HCT116 (cell line): Measurements from ENCODE around the gene GLMP. TPM values are rescaled to one million over a fixed set of nuclear protein-coding genes. Genes with fewer than 3 reads are reported as not detected.

Source experiments
- ATAC-seq: fragments of 200-7000 bp; cut with Tn5 transposase; 2 replicates; pipeline ENCODE4 v1.9.1; 2020; ENCODE audit warnings: mild to moderate bottlenecking, moderate library complexity
- BruUV-seq: library from RNA; stranded (reverse); fragments of 400-500 nt; replicated peaks from 2 replicates; lab custom pipeline; 2021; lab: Mats Ljungman, UMichigan
- CTCF ChIA-PET: fragments of 300-600 bp; sonication (Branson Sonifier 250); formaldehyde crosslinking; loops from one replicate; lab custom pipeline; 2021; ENCODE audit warnings: antibody characterized with exemption; lab: Charles Lee
- POLR2A ChIA-PET: fragments of 300-600, 350-600 bp; sonication (Branson Sonifier 250); formaldehyde crosslinking; loops from one replicate; lab custom pipeline; 2021; ENCODE audit warnings: antibody characterized with exemption; lab: Charles Lee
- RAD21 ChIA-PET, 2 experiments: fragments of 300-600 bp; sonication (Branson Sonifier 250); formaldehyde crosslinking; loops; one replicate each; lab custom pipeline; 2023; ENCODE audit warnings: low total read pairs in 2 of 2; ENCODE audit not compliant: uncharacterized antibody in 2 of 2, unreplicated experiment in 2 of 2, low non-redundant PET in 1 of 2; lab: Charles Lee
- DNase-seq: peaks from one replicate; pipeline ENCODE4 v3.0.0-alpha.2; 2010; ENCODE audit warnings: low read depth, low spot score
- H2AFZ ChIP-seq: fragments of 200-600 bp; shearing (Covaris generic), sonication (generic); 2 replicates; pipeline ENCODE4 v1.6.1; 2017; ENCODE audit warnings: low read depth, mixed run types, mixed read lengths, antibody characterized with exemption, low read length; ENCODE audit not compliant: poor library complexity, severe bottlenecking
- H3K27ac ChIP-seq: 2 replicates; pipeline ENCODE4 v1.5.1; 2012; ENCODE audit warnings: low read depth, low read length
- H3K27me3 ChIP-seq: fragments of 200-600 bp; sonication (generic); 2 replicates; pipeline ENCODE4 v1.6.1; 2016; ENCODE audit warnings: mixed run types, low read length, mixed read lengths; ENCODE audit not compliant: insufficient read depth
- H3K36me3 ChIP-seq, 2 experiments: fragments of 200-500 bp in 1 of 2; fragments of 200-600 bp in 1 of 2; sonication (Bioruptor generic) in 1 of 2; sonication (generic) in 1 of 2; 2 replicates each; pipeline versions ENCODE4 v1.5.1 to v1.6.1; 2014 to 2016; ENCODE audit warnings: low read length in 2 of 2, inconsistent platforms in 1 of 2, mixed read lengths in 1 of 2, mixed run types in 1 of 2; ENCODE audit not compliant: insufficient read depth in 2 of 2, control insufficient read depth in 1 of 2
- H3K4me1 ChIP-seq, 2 experiments: fragments of 200-600 bp in 1 of 2; sonication (generic) in 1 of 2; 2 replicates each; pipeline versions ENCODE4 v1.5.1 to v1.6.1; 2012 to 2017; ENCODE audit warnings: low read length in 2 of 2, inconsistent platforms in 1 of 2, mild to moderate bottlenecking in 1 of 2, mixed read lengths in 1 of 2, mixed run types in 1 of 2, moderate library complexity in 1 of 2; ENCODE audit not compliant: insufficient read depth in 2 of 2, control insufficient read depth in 1 of 2
- H3K4me2 ChIP-seq: fragments of 200-600 bp; sonication (generic); 2 replicates; pipeline ENCODE4 v1.6.1; 2017; ENCODE audit warnings: mixed run types, low read length, mixed read lengths
- H3K4me3 ChIP-seq, 2 experiments: fragments of 200-600 bp in 1 of 2; sonication (generic) in 1 of 2; replicated peaks in 1 of 2; 2 replicates each; pipeline ENCODE4 v1.5.1; 2011 to 2016; ENCODE audit warnings: low read length in 2 of 2, control low read depth in 1 of 2, low read depth in 1 of 2, mild to moderate bottlenecking in 1 of 2, mixed read lengths in 1 of 2, mixed run types in 1 of 2
- H3K79me2 ChIP-seq: fragments of 200-600 bp; sonication (generic); 2 replicates; pipeline ENCODE4 v1.6.1; 2017; ENCODE audit warnings: mild to moderate bottlenecking, mixed run types, low read length, moderate library complexity, mixed read lengths; ENCODE audit not compliant: insufficient read depth
- H3K9ac ChIP-seq: fragments of 200-600 bp; sonication (generic); 2 replicates; pipeline ENCODE4 v1.6.1; 2016; ENCODE audit warnings: low read length, mixed read lengths
- H3K9me2 ChIP-seq: fragments of 200-600 bp; sonication (generic), shearing (Covaris generic); 2 replicates; pipeline ENCODE4 v1.6.1; 2017; ENCODE audit warnings: mixed run types, mild to moderate bottlenecking, moderate library complexity; ENCODE audit not compliant: insufficient read depth
- H3K9me3 ChIP-seq, 2 experiments: fragments of 200-500 bp in 1 of 2; fragments of 200-600 bp in 1 of 2; sonication (Bioruptor generic) in 1 of 2; sonication (generic) in 1 of 2; 2 replicates each; pipeline ENCODE4 v1.6.1; 2014 to 2017; ENCODE audit warnings: low read length in 2 of 2, mixed read lengths in 2 of 2, inconsistent platforms in 1 of 2, low read depth in 1 of 2, mild to moderate bottlenecking in 1 of 2, mixed run types in 1 of 2, moderate library complexity in 1 of 2; ENCODE audit not compliant: control insufficient read depth in 1 of 2, insufficient read depth in 1 of 2
- H4K20me1 ChIP-seq: fragments of 200-600 bp; sonication (generic), shearing (Covaris generic); 2 replicates; pipeline ENCODE4 v1.6.1; 2017; ENCODE audit warnings: mixed run types, mild to moderate bottlenecking, moderate library complexity; ENCODE audit not compliant: insufficient read depth
- ATF3 ChIP-seq: IDR thresholded peaks from 2 replicates; pipeline ENCODE4 v1.6.1; 2012
- CBX3 ChIP-seq: IDR thresholded peaks from 2 replicates; pipeline ENCODE4 v1.6.1; 2012; ENCODE audit warnings: low read depth
- CTCF ChIP-seq, 3 experiments: fragments of 200-600 bp in 1 of 3; sonication (generic) in 1 of 3; IDR thresholded peaks in 2 of 3; conservative IDR thresholded peaks in 1 of 3; 2 replicates each; pipeline ENCODE4 v1.5.1; 2012 to 2017; ENCODE audit warnings: low read depth in 2 of 3, low read length in 2 of 3, antibody characterized with exemption in 1 of 3, borderline replicate concordance in 1 of 3, control low read depth in 1 of 3, mild to moderate bottlenecking in 1 of 3, mixed read lengths in 1 of 3, mixed run types in 1 of 3, moderate library complexity in 1 of 3; ENCODE audit not compliant: insufficient read depth in 1 of 3
- EGR1 ChIP-seq: IDR thresholded peaks from 2 replicates; pipeline ENCODE4 v1.6.1; 2012; ENCODE audit warnings: low read depth
- ELF1 ChIP-seq: IDR thresholded peaks from 2 replicates; pipeline ENCODE4 v1.6.1; 2012; ENCODE audit warnings: low read depth, borderline replicate concordance
- EZH2 ChIP-seq: fragments of 200-600 bp; sonication (generic); IDR thresholded peaks from 2 replicates; pipeline ENCODE4 v1.6.1; 2017; ENCODE audit warnings: antibody characterized with exemption, mixed run types
- EZH2phosphoT487 ChIP-seq: fragments of 200-600 bp; IDR thresholded peaks from 2 replicates; pipeline ENCODE4 v1.6.1; 2018; ENCODE audit warnings: antibody characterized with exemption, borderline replicate concordance
- FOSL1 ChIP-seq: IDR thresholded peaks from 2 replicates; pipeline ENCODE4 v1.6.1; 2012; ENCODE audit warnings: low read depth
- JUND ChIP-seq: IDR thresholded peaks from 2 replicates; pipeline ENCODE4 v1.6.1; 2012
- MAX ChIP-seq: IDR thresholded peaks from 2 replicates; pipeline ENCODE4 v1.6.1; 2012
- POLR2AphosphoS5 ChIP-seq: IDR thresholded peaks from 2 replicates; pipeline ENCODE4 v1.6.1; 2011; ENCODE audit warnings: mild to moderate bottlenecking, low read depth, low read length, moderate library complexity
- RAD21 ChIP-seq: IDR thresholded peaks from 2 replicates; pipeline ENCODE4 v1.6.1; 2012; ENCODE audit warnings: low read depth, mild to moderate bottlenecking
- SP1 ChIP-seq: IDR thresholded peaks from 2 replicates; pipeline ENCODE4 v1.6.1; 2012; ENCODE audit warnings: low read depth
- ZBTB33 ChIP-seq: IDR thresholded peaks from 2 replicates; pipeline ENCODE4 v1.6.1; 2011; ENCODE audit warnings: mild to moderate bottlenecking, low read length, moderate library complexity; ENCODE audit not compliant: insufficient replicate concordance; ENCODE audit errors: extremely low read depth
- intact Hi-C: fragments of 100-400 bp; cut with micrococcal nuclease; formaldehyde crosslinking; loops from 2 replicates; pipeline ENCODE4 v1.10.0; 2022
- total RNA-seq: library from RNA; stranded (reverse); gene quantifications from one replicate; pipeline ENCODE4 v1.2.1, GENCODE V29; 2021; ENCODE audit not compliant: unreplicated experiment

The GLMP gene
- total RNA-seq, 1 experiment from 2014 or later: 27.8 TPM

- Histone ChIP-seq H3K4me1 (peaks cover 11 to 13% of the 10 kb centered on the region in 2 experiments), H2AFZ (no peak overlapping the region), H3K4me2 (no peak overlapping the region), H3K9me2 (no peaks in the 10 kb centered on the region), H3K4me3 (no peak overlapping the region), H4K20me1 (peaks cover 10% of the 10 kb centered on the region; the same call in 1 of the 2 replicates), H3K27ac (no peak overlapping the region), H3K36me3 (peaks cover 65 to 78% of the 10 kb centered on the region in 2 experiments), H3K9me3 (no peaks in the 10 kb centered on the region), H3K27me3 (no peaks in the 10 kb centered on the region), H3K79me2 (peaks cover 46% of the 10 kb centered on the region), H3K9ac (no peak overlapping the region)
- TF ChIP-seq EZH2phosphoT487 (no peak), ZBTB33 (no peak), CTCF (IDR thresholded peaks at IDR 0.05 in 2 of 3, conservative IDR thresholded peaks at IDR 0.05 in 1 of 3; ENCODE audit: borderline replicate concordance in 1 of 3, insufficient read depth in 1 of 3, low read depth in 2 of 3, low read length in 2 of 3) (no peak), EGR1 (no peak), JUND (no peak), SP1 (no peak), ATF3 (no peak), ELF1 (no peak), EZH2 (no peak), FOSL1 (no peak), MAX (no peak), CBX3 (no peak), RAD21 (no peak), POLR2AphosphoS5 (no peak)
- ATAC-seq (no peak), DNase-seq (no peak)
- POLR2A ChIA-PET: no interaction called here
- intact Hi-C loops: no loop called here
- no TSS peak for BruUV-seq
- RAD21 ChIA-PET: no interaction called here
- CTCF ChIA-PET: no interaction called here
These were observed 18.5 kb downstream of the GLMP start for GRCh38 chr1:156276966-156277381.
